Raji (cell line): ENCODE measurements around the gene MED13.

Source experiments
- POLR2A ChIP-seq: IDR thresholded peaks from 2 replicates; pipeline ENCODE4 v1.6.1; 2011; ENCODE audit warnings: low read depth, low read length, control low read depth; ENCODE audit not compliant: insufficient read depth

The MED13 gene

DNA sequence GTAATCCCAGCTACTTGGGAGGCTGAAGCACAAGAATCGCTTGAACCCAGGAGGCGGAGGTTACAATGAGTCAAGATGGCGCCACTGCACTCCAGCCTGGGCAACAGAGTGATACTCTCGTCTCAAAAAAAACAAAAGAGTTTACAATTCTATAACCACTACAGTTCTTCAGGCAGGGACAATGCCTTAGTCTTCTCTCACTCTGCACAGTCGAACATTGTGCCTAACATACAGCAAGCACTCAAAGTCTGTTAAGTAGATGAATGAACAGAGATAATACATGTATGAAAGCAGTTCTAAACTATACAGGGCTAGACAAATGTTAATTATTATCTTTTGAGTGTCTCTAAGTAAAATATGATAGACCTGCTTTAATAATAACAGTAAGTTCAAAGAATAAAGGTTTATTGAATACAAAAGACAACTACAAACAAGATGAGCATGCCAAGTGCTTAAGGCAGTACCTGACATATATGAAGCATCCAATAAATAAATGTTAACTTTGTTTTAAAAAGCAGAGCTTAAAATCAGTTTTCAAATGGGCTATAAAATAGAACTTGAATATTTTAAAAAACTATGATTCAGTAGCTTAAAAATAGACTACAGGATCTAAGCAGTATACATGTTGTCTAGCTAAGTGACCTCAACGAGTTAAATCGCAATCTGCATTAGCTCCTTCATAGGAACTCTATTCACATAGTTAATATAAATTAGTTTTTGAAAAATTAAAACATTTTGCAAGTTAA lies 156.6 kb downstream of the MED13 start:
- no peak for TF ChIP-seq POLR2A

DNA sequence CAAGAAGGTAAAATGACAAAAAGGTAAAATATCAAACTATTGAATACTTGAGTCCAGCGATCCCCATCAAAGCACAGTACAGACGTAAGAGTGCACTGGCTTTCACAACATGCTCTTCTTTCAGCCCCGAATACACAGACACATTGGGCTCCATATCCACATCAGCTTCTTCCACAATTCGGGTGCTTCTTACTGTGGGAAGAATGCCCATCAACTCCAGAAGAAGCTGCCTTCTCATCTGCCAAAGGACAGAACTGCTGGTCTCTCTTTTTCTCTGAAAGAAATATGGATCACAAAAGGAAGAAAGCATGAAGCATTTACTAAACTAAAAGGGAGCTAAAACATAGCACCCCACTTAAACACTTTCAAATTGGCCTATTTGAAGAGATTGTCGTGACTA lies 157.7 kb downstream of the MED13 start:
- TF ChIP-seq POLR2A: no peak

DNA sequence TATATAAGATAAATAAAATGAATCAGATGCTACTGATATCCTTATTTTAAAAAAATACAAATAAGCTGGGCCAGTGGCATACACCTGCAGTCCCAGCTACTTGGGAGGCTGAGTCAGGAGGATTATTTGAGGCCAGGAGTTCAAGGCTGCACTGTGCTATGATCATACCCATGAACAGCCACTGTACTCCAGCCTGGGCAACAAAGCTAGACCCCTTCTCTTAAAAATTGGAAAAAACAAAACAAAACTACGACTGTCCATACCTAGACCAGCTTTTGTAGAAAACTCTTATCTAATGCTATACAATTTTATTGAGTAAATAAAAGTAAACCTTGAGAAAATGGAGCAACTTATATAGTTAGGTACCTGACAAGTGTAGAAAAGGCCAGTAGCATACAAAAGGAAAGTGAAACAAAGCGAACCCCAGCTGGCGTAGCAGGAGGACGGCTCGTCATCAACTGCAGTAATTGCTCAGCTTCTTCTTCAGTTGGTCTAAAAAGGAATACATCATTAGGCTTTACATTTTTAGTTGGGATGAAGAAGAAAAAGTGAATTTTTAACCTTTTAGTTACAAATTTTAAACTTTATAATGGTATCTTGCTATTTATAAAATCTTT lies 160.9 kb downstream of the MED13 start:
- no peak for TF ChIP-seq POLR2A

DNA sequence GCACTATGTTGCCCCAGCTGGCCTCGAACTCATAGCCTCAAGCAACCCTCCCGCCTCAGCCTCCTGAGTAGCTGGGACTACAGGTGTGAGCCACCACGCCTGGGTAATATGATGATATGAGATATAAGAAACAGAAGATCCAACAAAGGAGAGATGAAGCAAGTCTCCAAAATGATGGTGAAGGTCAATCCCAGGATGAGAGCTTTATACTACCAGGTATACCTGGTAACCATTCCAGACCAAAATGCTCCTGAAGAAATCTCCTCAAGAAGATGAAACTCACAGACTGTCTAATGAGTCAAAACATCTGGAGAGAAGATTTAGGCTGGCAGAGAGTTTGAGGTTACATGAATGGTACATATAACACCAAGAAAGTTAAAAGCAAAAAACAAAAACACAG lies 161.8 kb downstream of the MED13 start:
- TF ChIP-seq POLR2A: no peak

DNA sequence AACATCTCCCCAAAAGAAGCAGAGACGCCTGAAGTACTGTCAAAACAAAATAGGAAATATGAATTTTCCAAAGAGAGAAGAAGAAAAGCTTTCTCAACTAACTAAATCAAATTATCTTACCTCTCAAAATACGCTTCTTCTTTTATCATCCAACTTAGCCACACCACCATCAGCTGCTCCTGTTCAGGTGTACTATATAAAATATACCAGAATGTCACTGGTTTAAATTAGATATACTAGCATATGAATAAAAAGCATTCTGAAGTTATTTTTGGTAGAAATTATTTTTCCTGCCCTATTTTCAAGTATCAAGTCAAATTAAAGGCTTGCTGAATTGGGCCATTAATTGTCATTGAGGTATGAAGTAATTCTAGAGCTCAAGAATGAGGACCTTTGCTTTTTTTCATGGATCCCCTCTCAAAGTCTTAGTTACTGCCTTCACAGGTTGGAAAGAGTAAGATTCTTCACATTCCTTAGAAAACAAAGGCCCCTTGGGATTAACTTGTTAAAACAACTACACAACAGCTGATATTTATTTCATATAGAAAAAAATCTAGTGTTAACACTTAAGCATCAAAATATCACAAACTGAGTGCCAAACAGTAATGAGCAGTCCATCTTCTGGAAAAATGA lies 167.4 kb downstream of the MED13 start:
- no peak for TF ChIP-seq POLR2A

DNA sequence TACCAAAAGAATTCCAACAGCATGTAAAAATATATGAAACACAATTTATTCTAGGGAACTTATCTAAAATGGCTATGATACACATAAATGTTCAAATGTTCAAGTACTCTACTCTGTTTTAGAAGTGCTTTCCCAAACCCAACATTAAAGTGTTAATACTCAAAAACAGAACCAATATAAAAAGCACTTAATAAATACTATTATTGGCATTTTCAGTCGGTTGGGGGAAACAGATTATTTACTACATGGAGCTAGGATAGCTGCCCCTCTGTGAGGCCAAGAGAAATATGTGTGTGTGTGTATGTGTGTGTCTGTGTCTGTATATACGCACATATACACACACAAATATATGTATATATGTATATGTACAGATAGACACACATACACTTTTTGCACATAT lies 169.7 kb downstream of the MED13 start:
- TF ChIP-seq POLR2A: no peak
